Spinal cord (tissue), 10 donors: ENCODE results near the gene PLB1. TPM values are rescaled to one million over a fixed set of nuclear protein-coding genes. Genes with fewer than 3 reads are reported as not detected.
A peak's percentile ranks its signal among the peaks of the same experiment; 100 is the strongest.

Source experiments
- DNase-seq, 6 donors: peaks; one replicate each; pipeline versions ENCODE4 v3.0.0 to v3.0.0-alpha.2; 2013 to 2015; ENCODE audit warnings: low spot score in 6 of 6, low read depth in 4 of 6
- H3K27ac ChIP-seq: one replicate; pipeline ENCODE4 v1.5.1; 2013; ENCODE audit warnings: low read depth, low read length, control low read depth
- H3K27me3 ChIP-seq: one replicate; pipeline ENCODE4 v1.6.1; 2013; ENCODE audit warnings: low read length; ENCODE audit not compliant: control insufficient read depth, insufficient read depth
- H3K36me3 ChIP-seq: one replicate; pipeline ENCODE4 v1.6.1; 2013; ENCODE audit warnings: low read length; ENCODE audit not compliant: control insufficient read depth, insufficient read depth
- H3K4me1 ChIP-seq: one replicate; pipeline ENCODE4 v1.6.1; 2013; ENCODE audit warnings: low read length; ENCODE audit not compliant: control insufficient read depth, insufficient read depth
- H3K4me3 ChIP-seq: one replicate; pipeline ENCODE4 v1.5.1; 2013; ENCODE audit warnings: low read depth, low read length, control low read depth
- H3K9me3 ChIP-seq: one replicate; pipeline ENCODE4 v1.6.1; 2013; ENCODE audit warnings: low read length; ENCODE audit not compliant: control insufficient read depth, insufficient read depth
- WGBS: methylation state at CpG from one replicate; pipeline ENCODE4 v1.1.5; 2013; ENCODE audit warnings: missing lambda C conversion rate; ENCODE audit not compliant: insufficient coverage; 5-methylcytosine and 5-hydroxymethylcytosine counted together
- polyA plus RNA-seq, 2 donors: library from polyadenylated mRNA; unstranded; fragments of 120-200 nt; gene quantifications; one replicate each; pipeline ENCODE4 v1.2.1, GENCODE V29; 2013; ENCODE audit not compliant: insufficient read length in 2 of 2
- total RNA-seq, 2 donors: library from RNA; depleted of rRNA in 1 of 2; stranded (reverse); fragments of 120-200 nt in 1 of 2; fragments of >200 nt in 1 of 2; gene quantifications; one replicate each; pipeline versions ENCODE4 v1.2.3 to v1.2.4, GENCODE V29; 2013 to 2014
- donor health status: healthy.

PLB1 gene
- total and polyA plus RNA-seq, 4 donors, result 5.5 to 11.2 (median 10.6) TPM

DNA sequence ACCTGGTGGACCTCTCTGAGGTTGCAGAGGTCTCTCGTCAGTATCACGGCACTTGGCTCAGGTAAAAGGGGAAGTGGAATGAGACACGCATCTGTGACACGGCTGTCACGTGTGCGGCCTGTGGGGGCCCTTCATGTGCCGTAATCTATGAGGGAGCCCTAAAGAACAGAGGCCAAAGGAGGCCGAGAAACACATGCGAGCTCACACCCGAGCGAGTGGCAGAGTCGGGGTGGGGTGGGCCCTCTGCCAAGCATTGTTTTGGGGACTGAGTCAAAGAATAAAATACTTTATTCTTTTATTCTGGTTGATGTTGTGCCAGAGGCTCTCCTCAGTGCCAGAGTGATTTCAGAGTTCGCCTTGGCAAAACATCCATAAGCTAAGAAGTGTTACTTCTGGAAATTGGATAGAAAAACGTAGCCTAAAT lies 43.3 kb downstream of the PLB1 start:
- DNase-seq, result peak in 1 of 6 donors; percentile 20
- no peaks in the 10 kb centered on the region for H3K36me3 ChIP-seq
- H3K4me1 ChIP-seq, result peaks cover 10% of the 10 kb centered on the region
- H3K27ac ChIP-seq, result no peak overlapping the region
- no peaks in the 10 kb centered on the region for H3K9me3 ChIP-seq
- H3K4me3 ChIP-seq, result no peak overlapping the region
- no peaks in the 10 kb centered on the region for H3K27me3 ChIP-seq
- 76% methylated on average over 10 of the region's 14 CpGs for WGBS

DNA sequence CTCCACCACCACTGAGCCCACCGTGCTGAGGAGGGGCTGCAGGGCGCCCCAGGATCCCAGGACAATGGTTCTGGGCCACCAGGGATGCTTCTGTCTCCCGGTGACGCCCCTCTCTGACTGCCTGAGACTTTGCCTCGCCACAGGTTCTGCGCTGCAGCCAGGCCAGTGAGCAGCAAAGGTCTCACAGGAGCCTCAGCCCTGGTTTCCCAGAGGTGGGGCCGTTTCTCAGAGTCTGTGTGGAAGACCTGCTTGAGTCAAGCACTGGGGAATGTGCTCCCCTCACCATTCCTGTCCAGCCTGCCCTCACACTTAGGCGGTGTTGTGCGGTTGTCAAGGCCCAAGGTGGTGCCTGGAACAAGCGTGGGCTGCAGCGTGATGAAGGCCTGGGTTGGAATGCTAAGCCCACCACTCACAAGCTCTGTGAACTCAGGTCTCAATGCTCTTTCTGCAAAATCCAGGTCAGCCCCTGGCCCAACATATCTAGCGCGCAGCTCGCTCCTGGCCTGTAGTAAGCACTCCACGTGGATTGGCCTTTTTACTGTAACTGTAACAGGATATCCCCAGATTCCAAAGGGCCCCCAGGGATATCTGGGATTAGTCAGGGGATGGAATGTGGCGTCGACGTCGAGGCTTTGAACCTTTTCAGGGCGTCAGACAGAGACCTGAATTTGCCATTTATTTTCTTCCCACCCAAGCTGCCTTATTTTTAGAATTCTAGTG lies 47.6 kb downstream of the PLB1 start:
- H3K9me3 ChIP-seq, result no peaks in the 10 kb centered on the region
- H3K27ac ChIP-seq, result no peak overlapping the region
- DNase-seq, result no peak
- peaks cover 17% of the 10 kb centered on the region for H3K4me1 ChIP-seq
- no peaks in the 10 kb centered on the region for H3K27me3 ChIP-seq
- no peaks in the 10 kb centered on the region for H3K36me3 ChIP-seq
- 79% methylated on average over 15 of the region's 20 CpGs for WGBS
- H3K4me3 ChIP-seq, result no peak overlapping the region

DNA sequence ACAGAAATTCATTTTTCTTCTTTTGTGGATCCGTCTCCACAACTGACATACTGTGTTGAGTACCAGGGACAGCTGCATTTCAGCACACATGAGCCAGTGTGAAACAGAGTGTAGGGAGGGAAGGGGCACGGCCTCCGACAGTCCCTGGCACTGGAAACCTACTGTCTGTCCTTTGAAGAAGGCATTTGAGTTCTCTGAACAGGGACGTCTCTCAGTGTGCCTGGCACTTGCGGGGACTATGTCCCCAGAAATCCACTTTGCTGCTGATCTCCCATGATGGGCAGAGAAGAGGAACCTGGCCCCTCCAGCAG lies 48.1 kb downstream of the PLB1 start:
- H3K4me3 ChIP-seq, result no peak overlapping the region
- no peaks in the 10 kb centered on the region for H3K9me3 ChIP-seq
- 58% methylated on average over 4 of the region's 5 CpGs for WGBS
- H3K27me3 ChIP-seq, result no peaks in the 10 kb centered on the region
- no peaks in the 10 kb centered on the region for H3K36me3 ChIP-seq
- no peak overlapping the region for H3K27ac ChIP-seq
- peaks cover 17% of the 10 kb centered on the region for H3K4me1 ChIP-seq
- peak in 1 of 6 donors; percentile 32 for DNase-seq

DNA sequence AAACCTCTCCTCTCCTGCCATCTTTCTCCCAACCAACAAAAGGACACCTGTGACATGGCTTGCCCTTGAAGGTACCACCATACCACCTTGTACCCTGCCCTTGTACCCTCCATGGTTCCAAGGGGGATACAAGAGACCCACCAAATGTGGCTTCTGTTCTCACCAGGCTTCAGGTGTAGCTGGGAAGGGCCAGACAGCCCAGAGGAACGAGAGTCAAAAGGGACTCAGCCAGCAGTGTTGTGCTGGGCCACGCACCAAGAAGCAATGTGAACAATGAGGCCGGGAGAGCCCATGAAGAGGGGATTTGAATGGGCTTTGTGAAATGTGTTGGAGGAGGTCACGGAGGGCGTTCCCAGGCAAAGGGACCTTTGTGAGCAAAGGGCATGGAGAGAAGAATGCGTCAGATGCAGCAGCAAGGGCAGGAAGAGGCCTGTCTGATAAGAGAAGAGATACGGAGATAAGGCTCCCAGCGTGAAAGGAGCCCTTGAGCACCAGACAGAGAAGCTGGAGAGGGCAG lies 48.6 kb downstream of the PLB1 start:
- Histone ChIP-seq H3K27me3 (no peaks in the 10 kb centered on the region), H3K27ac (no peak overlapping the region), H3K9me3 (no peaks in the 10 kb centered on the region), H3K4me3 (no peak overlapping the region), H3K4me1 (peaks cover 17% of the 10 kb centered on the region), H3K36me3 (no peaks in the 10 kb centered on the region)
- no peak for DNase-seq
- whole genome bisulfite sequencing, result 34% methylated on average over 8 of the region's 8 CpGs

DNA sequence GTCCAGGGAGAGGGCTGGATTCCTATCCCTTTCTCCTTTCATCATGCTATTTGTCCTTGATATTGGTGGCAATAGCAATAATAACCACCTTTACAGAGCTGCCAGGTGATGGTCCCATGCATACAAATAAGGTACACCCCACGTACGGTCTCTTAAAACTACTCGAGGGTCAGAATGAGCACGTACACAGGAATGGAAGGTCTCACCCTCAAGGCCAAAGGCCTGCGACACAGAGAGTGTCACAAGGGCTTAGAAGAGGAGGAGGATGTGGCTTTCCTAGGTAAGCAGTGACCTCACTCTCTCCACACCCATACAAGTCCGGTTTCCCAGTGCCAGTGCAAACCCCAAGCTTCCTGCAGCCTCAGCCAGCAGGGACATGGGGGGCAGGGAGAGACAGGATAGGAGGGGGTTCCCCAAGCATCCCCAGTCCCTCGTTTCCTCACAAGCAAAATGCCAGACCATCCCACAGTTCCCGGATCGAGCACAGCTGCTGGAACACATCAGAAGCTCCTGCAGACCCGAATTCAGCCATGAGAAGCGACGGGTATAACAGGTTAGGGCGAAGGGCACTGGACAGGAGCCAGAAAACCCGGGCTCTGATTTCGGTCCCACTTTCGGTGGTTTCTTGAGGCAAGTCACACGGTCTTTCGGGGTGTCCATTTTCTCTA lies 49.2 kb downstream of the PLB1 start:
- Histone ChIP-seq H3K36me3 (no peaks in the 10 kb centered on the region), H3K27me3 (no peaks in the 10 kb centered on the region), H3K4me1 (peaks cover 17% of the 10 kb centered on the region), H3K4me3 (no peak overlapping the region), H3K27ac (no peak overlapping the region), H3K9me3 (no peaks in the 10 kb centered on the region)
- no peak for DNase-seq
- WGBS, result 72% methylated on average over 10 of the region's 18 CpGs

DNA sequence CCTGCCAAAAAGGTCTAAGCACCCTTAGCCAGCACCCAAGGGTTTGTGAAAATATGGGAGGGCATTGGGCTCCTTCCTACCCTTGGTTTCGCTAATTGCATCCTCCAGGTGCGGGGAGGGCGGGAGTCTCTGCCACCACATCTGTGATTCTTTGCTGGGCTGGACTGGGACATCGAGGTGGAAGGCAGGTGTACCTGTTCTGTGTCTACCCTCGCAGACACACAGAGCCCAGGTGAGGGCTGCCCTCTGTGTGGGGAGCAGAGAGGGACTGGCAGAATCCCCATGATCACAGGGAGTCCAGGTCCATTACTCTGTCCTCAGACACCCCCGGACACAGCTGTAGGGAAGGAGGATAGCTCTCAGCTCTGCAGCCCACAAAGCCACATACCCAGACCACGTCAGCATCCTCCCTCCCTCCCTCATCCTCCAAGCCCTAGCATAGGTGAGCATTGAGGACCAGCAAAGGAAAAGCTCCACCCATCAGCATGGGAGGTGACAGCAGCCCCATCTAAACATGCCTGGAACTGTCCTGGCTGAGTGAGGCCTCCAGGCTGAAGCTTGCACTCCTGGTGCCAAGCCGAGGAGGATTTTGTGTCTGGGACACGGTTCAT lies 49.8 kb downstream of the PLB1 start:
- Histone ChIP-seq H3K27ac (no peak overlapping the region), H3K4me3 (no peak overlapping the region), H3K36me3 (no peaks in the 10 kb centered on the region), H3K27me3 (no peaks in the 10 kb centered on the region), H3K9me3 (no peaks in the 10 kb centered on the region), H3K4me1 (peaks cover 17% of the 10 kb centered on the region)
- no peak for DNase-seq
- WGBS, result 89% methylated on average over 7 of the region's 9 CpGs

DNA sequence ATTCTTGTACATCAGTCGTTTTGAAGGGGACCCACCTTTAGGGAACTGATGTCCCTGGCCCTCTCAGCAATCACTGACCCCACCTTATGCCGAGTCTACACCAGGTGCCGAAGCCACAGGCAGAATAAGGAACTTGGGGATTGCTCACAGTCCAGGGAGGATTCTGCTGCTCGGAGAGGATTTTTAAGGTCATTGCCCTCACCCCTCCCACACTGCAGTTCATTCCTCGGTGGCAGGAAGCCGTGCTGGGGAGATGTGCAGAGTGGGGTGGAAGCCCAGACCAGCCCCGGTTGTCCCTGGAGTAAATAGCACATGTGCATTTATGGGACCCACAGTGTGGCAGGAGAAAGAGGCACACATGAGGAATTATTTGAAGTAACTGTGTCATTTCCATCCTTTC lies 50.4 kb downstream of the PLB1 start:
- Histone ChIP-seq H3K36me3 (no peaks in the 10 kb centered on the region), H3K9me3 (no peaks in the 10 kb centered on the region), H3K27ac (no peak overlapping the region), H3K4me3 (no peak overlapping the region), H3K4me1 (peaks cover 17% of the 10 kb centered on the region), H3K27me3 (no peaks in the 10 kb centered on the region)
- 52% methylated on average over 2 of the region's 7 CpGs for WGBS
- no peak for DNase-seq

DNA sequence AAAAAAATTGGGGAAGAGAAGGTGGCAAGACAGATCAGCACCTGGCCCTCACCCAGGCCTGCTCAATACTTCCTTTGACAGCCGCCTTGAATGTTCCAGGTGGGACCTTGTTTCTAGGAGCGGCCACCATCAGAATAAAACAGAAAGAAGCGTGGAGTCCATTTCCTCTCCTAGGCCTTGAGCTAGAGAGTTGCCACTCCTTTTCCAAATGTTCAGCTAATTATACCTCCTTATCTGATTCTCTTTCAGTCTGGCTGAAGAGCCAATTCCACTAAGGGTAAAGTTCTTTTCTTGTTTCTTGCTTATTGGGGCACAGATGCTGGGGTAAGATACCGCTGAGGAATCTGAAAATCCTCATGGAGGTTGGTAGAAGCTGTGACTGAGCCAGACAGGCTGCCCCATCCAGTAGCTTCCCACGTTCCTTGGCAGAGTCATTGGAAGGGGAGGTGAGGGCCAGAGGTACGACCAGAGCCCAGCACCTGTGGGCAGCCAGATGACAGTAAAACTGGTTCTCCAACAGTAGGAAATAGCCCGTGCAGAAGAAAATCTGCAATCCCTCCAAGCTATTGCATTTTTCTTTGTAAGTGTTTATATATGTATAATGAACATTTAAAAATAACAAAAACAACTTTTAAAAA lies 51.5 kb downstream of the PLB1 start:
- DNase-seq, result no peak
- H3K27ac ChIP-seq, result no peak overlapping the region
- H3K9me3 ChIP-seq, result no peaks in the 10 kb centered on the region
- H3K36me3 ChIP-seq, result no peaks in the 10 kb centered on the region
- H3K4me1 ChIP-seq, result peaks cover 17% of the 10 kb centered on the region
- H3K4me3 ChIP-seq, result no peak overlapping the region
- WGBS, result 100% methylated on average over 3 of the region's 7 CpGs
- H3K27me3 ChIP-seq, result no peaks in the 10 kb centered on the region

DNA sequence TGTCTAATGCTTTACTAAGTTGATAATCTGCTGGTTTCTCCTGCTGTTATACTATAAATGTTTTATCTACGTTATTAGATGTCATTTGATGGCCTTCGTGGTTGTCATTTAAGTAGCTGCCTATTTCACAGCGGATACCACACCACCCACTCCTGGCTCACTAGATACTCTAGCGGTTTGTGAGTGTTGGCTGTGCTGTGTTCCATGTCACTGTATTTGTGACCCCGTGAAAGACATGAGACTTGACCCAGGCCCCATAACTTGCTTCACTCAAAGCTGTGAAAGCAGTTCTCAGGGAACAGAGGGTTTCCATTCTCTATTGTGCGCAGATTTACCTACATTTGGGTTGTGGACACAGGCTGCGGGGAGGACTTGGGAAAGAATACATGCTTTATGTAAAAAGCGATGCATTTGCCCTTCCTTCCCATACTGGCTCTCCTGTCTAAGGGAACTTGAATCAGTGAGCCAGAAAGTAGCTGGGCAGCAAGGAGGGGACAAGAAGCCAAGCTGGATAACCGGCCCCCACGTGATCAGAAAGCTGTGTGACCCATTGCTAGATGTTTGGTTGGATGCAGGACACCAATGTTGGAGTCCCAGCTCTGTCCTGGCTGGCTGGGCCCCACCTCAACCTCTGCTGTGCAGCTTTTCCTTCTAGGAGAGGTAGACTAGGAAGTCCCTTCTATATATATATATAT lies 52.2 kb downstream of the PLB1 start:
- Histone ChIP-seq H3K4me1 (peaks cover 16% of the 10 kb centered on the region), H3K27ac (no peak overlapping the region), H3K9me3 (no peaks in the 10 kb centered on the region), H3K4me3 (no peak overlapping the region), H3K27me3 (no peaks in the 10 kb centered on the region), H3K36me3 (no peaks in the 10 kb centered on the region)
- 84% methylated on average over 4 of the region's 10 CpGs for WGBS
- DNase-seq, result no peak
